Measurements from ENCODE around the gene NACC1. TPM values are rescaled to one million over a fixed set of nuclear protein-coding genes. Genes with fewer than 3 reads are reported as not detected.

NACC1 gene
- total and polyA plus RNA-seq, 2 of the 8 experiments (the other 6 are each of a cell fraction or from before 2014, with no cell fraction given): 234 to 301 TPM

- no peak for TF ChIP-seq TCF12 (IDR thresholded peaks at IDR 0.05; ENCODE audit: low read depth, low read length)
- TF ChIP-seq RBBP5 (IDR thresholded peaks at IDR 0.05; ENCODE audit: borderline replicate concordance, low read depth, low read length): peak; percentile 58; the same call in 1 of the 2 replicates
Observed at GRCh38 chr19:13163609-13164342, 45.7 kb downstream of the NACC1 start (continued).

Data from H1 (cell line).